Islet precursor cell (in vitro differentiated cells): ENCODE results near the gene ANKRD44.
"Not testable (repeated sequence)": the region's sequence is repeated elsewhere in the genome, so short reads cannot be mapped to it uniquely, and the experiment has no call there.

Experiments
- DNase-seq: peaks from one replicate; pipeline ENCODE4 v3.0.0-alpha.2; 2018

The ANKRD44 gene

GRCh38 chr2:197315371-197315770 is 4.8 kb upstream of the ANKRD44 start:
- DNase-seq: no peak

- no peak for DNase-seq
Observed at GRCh38 chr2:197312186-197312585, 1.6 kb upstream of the ANKRD44 start.

- DNase-seq: peak; percentile 91
Observed at GRCh38 chr2:197311421-197312033, 947 bp upstream of the ANKRD44 start.

- peak; percentile 62 for DNase-seq
Observed at GRCh38 chr2:197310987-197311420, 424 bp upstream of the ANKRD44 start.

GRCh38 chr2:197309691-197310231 is 819 bp downstream of the ANKRD44 start:
- DNase-seq: peak; percentile 73

GRCh38 chr2:197308996-197309690 is 1.4 kb downstream of the ANKRD44 start:
- no peak for DNase-seq

GRCh38 chr2:197308585-197308984 is 2.0 kb downstream of the ANKRD44 start:
- no peak for DNase-seq

GRCh38 chr2:197307933-197308521 is 2.6 kb downstream of the ANKRD44 start:
- no peak for DNase-seq

- no peak for DNase-seq
Observed at GRCh38 chr2:197307236-197307932, 3.2 kb downstream of the ANKRD44 start.

GRCh38 chr2:197306696-197307040 is 3.9 kb downstream of the ANKRD44 start:
- DNase-seq: no peak

GRCh38 chr2:197306024-197306695 is 4.4 kb downstream of the ANKRD44 start:
- no peak for DNase-seq

- no peak for DNase-seq
Observed at GRCh38 chr2:197304556-197305011, 6.0 kb downstream of the ANKRD44 start.

- no peak for DNase-seq
Observed at GRCh38 chr2:197300139-197300538, 10.4 kb downstream of the ANKRD44 start.

GRCh38 chr2:197298609-197299008 is 12.0 kb downstream of the ANKRD44 start:
- DNase-seq: no peak

- DNase-seq: no peak
Observed at GRCh38 chr2:197297772-197298318, 12.7 kb downstream of the ANKRD44 start.

GRCh38 chr2:197297266-197297665 is 13.3 kb downstream of the ANKRD44 start:
- DNase-seq: no peak

- DNase-seq: no peak
Observed at GRCh38 chr2:197296835-197297234, 13.7 kb downstream of the ANKRD44 start.

- no peak for DNase-seq
Observed at GRCh38 chr2:197294260-197294659, 16.3 kb downstream of the ANKRD44 start.

GRCh38 chr2:197293252-197294007 is 17.1 kb downstream of the ANKRD44 start:
- DNase-seq: no peak

- no peak for DNase-seq
Observed at GRCh38 chr2:197292619-197293018, 18.0 kb downstream of the ANKRD44 start.

GRCh38 chr2:197287596-197287932 is 23.0 kb downstream of the ANKRD44 start:
- not testable (repeated sequence) for DNase-seq
